GM10847 (cell line): ENCODE results near the gene VWA2.

Experiments used
- POLR2A ChIP-seq: IDR thresholded peaks from 2 replicates; pipeline ENCODE4 v1.6.1; 2011; ENCODE audit not compliant: insufficient read length; ENCODE audit errors: extremely low read depth

The VWA2 gene

DNA sequence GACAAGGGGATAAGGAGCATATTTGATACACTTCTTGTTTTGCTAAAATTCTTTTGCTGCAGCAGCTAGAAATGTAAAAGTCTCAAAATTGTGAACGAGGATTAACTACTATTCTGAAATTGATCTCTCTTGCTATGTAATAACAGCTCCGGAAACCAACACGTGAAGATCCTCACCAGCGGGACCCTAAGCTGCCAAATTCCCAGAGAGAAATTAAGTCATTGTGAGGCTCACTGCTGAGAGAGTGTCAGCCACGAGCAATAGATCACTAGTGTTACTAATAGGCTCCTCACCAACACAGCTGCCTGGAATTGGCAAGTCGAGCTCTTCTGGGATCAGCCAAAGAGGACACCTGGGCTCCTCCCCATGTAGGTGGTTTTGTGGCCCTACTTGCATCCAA lies 5.6 kb upstream of the VWA2 start:
- TF ChIP-seq POLR2A = no peak

DNA sequence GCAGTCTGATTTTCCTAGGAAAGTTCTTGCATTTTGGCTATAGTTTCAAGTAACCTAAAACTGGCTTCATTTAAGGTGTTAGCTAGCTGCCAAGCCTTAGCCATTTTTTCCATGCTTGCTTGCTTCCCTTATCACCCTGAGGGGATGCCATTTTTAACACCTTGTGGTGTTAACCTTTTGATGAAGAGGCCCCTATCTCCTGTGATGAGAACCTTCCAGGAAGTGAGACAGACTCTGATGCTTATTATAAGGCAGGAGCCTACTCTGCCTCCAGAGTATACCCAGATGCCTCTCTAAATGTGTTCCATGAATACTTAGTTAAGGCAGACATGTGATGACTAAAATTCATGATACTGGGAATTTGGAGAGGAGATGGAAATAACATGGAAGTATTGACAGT lies 4.9 kb upstream of the VWA2 start:
- no peak for TF ChIP-seq POLR2A

DNA sequence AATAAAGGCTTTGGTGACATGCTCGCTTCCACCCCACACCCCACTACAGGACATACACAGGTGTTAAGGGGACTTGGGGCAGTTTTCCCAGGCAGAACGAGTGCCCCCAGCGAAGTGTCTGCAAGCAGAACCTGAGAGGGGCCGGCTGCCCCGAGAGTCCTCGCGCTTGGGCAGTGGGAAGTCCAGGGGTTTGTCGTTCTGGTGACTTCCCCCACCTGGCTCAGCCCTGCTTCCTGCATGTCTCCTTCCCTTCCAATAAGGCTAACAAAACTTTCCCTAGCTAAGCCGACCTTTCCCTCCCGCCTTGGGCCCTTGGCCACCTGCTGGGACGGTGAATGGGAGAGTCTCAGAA lies 916 bp downstream of the VWA2 start:
- TF ChIP-seq POLR2A = no peak

DNA sequence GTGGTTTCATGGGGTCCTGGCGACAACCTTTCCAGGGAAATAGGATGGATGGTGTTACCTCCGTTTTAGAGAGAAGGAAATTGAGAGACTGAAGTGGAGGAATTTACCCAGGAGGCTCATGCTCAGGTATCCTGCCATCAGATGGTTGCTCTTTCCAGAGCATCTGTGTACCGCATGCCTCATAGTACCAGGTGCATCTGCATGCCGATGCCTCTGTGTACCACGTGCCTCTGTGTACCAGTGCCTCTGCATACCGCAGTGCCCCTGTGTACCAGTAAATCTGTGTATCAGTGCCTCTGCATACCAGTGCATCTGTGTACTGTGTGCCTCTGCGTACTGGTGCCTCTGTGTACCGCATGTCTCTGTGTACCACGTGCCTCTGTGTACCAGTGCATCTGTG lies 3.2 kb downstream of the VWA2 start:
- TF ChIP-seq POLR2A = no peak

DNA sequence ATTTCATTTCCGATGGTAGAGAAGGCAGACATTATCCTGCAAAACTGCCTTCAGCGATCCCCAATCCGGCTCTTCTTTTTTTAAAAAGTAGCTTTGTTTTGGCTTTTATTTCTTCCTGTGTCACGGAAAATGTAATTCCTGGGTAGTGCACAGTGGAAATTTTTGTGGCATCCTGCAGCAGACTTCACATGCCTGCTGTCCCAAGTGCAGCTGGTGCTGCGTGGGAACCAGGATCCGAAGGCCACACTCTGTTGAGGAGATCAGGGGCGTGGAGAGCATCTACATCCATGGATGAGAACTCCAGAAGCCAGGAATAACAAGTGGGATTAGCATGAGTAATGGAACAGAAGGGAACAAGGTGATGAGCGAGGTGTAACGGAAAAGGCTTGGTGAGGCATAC lies 4.6 kb downstream of the VWA2 start:
- no peak for TF ChIP-seq POLR2A

DNA sequence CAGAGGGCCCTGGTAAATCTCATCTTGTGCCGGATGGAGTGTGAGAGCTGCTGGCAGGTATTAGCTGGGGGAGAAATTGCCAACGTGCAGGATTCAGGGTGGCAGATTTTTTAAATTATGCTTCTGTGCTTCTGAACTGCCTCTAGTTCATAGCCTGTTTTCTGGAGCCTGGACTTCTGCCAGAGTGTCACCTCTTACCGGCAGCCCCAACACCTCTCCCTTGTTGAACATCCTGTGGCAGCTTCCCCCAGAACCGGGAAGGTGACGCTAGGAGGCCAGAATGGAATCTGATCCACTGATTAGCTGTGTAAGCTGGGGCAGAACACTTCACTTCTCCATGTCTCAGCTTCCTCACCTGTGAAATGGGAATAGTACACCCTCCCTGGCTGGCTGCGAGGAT lies 5.1 kb downstream of the VWA2 start:
- no peak for TF ChIP-seq POLR2A

DNA sequence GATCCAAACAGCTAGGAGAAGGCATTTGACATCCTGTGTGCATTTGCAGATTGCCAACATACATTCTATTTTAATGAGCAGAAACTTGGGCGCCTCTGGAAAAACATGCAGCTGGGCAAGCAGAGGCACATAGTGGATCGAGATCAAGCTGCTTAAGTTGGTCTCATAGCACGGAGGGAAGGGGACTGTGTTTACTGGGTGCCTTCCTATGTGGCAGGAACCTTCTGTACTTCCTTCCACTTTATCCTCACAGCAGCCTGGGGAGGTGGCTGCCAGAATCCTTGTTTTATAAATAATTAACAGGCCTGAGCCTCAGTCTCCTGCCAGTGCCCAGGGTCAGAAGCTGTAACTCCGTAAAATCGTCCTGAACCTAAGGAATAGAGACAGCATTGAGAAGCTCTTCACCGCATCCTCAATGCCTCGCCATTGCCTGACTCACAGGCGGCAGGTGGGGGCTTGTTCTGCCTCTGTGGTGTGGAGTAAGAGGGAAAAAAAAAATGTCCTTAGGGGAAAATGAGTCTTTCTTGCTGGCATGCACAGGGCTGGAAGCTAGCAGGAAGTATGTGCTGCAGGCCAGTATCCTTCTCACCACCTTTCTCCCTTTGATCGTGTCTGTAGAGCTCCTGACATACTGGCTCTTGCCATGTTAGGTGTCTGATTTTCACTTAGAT lies 6.2 kb downstream of the VWA2 start:
- no peak for TF ChIP-seq POLR2A

DNA sequence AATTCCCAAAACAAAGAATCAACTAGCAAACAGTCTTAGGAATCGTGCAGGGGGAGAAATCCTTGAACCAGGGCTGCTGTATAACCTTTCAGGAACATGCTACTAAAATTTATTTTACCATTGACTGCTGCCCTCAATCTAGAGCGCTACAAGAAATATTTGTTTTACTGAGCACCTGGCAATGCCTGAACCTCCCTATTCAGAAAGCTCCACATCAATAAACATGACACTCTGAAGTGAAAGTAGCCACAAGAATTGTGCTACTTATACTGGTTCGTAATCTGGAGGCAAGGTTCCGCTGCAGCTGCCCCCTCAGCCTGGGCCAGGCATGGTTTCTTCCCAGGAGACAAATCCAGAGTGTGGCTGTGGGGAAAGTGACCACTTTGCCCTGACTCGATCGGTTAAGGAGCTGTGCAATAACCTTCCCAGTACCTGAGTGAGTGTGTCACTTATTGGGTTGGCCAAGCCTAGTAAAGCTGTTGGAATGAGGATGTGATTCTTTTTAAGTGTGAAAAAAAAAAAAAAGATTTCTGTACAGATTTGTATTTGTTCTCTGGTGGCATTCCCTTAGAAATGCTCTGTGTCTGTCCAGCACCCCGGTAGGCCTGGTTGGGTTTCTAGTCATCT lies 7.7 kb downstream of the VWA2 start:
- TF ChIP-seq POLR2A = no peak

DNA sequence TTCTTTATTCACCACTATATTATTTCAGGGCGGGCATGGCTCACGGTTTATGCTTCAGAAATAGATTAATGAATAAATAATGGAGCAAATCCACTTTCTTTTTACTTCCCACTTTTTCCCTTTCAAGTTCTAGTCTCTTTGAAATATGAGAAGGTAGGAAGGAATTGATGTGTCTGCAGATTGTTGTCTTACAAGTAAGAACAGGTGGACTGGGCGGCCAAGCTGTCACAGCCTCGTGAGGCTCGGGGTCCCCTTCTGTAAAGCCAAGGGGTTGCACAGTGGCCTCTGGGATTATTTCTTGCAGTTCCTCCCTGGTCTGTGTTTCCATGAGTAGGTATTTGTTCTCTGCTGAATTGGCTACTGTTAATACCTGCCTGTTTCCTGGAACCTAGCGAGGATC lies 11.2 kb downstream of the VWA2 start:
- no peak for TF ChIP-seq POLR2A

DNA sequence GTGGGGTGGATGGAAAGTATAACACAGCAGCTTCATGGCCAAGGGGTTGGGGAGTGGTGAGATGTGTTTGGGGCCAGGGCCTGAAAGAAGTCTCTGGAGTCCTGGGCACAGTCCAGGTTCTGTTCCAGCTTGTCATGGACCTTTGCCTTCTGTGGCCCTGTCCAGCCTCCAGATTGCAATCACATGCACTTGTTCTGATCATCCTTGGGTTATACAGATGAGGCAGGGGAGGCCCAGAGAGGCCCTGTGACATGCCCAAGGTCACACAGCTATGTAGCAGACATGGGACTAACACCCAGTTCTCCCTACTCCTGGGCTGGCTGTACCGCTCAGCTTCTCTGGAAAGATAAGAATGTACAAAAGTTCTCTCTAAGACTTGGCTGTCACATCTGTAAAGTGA lies 11.7 kb downstream of the VWA2 start:
- no peak for TF ChIP-seq POLR2A

DNA sequence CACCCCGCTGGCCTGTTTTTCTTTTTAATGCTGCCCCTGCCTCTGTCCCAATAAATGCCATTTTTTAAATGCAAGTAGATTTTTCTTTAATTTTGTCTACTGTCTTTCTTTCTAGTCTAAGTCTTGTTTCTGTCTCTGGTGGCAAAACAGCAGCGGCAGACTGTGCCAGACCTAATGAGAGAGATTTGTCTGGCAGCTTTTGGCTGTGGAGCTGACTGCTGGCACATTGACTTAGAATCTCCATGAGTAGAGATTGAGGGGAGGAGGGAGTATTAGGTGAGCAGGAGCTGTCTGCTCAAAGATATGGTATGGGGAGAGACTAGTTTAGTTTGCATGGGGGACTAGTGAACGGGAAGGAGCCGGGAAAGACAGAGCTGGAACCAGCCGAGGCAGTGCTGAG lies 13.0 kb downstream of the VWA2 start:
- no peak for TF ChIP-seq POLR2A

DNA sequence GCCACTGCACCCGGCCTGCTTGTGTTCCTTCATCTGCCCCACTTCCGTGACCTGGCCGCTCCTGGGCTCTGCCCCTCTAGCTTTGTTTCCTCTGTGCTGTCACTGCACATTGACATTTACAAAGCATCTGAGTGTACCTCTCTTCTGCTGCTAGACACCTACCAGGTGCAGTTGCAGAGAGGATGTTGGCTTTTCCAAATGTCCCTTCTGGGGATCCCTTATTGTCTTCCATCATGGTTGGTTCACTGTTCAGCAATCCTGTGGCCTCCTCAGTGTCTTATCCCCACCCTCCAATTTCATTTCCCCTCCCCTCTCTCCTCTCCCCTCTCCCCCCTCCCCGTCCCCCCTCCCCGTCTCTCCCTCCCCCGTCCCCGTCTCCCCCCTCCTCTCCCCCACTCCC lies 13.8 kb downstream of the VWA2 start:
- no peak for TF ChIP-seq POLR2A

DNA sequence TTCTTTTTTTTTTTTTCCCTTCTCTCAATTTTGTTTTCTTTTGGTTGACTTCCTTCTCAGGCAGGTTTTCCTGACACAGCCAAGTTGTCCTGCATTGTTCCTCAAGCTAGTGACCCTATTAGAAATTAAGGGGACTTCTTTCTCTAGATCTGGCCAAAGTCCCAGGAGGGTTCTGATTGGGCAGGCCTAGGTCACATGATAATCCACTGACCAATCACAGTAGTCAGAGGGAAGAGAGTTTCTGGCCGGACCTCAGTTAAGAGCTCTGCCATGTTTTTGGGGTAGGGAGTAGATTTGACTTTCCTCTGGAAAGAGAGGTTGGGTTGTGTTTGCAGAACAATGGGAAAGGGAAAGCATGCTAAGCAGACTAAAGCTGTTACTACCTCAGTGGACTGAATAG lies 16.2 kb downstream of the VWA2 start:
- no peak for TF ChIP-seq POLR2A

DNA sequence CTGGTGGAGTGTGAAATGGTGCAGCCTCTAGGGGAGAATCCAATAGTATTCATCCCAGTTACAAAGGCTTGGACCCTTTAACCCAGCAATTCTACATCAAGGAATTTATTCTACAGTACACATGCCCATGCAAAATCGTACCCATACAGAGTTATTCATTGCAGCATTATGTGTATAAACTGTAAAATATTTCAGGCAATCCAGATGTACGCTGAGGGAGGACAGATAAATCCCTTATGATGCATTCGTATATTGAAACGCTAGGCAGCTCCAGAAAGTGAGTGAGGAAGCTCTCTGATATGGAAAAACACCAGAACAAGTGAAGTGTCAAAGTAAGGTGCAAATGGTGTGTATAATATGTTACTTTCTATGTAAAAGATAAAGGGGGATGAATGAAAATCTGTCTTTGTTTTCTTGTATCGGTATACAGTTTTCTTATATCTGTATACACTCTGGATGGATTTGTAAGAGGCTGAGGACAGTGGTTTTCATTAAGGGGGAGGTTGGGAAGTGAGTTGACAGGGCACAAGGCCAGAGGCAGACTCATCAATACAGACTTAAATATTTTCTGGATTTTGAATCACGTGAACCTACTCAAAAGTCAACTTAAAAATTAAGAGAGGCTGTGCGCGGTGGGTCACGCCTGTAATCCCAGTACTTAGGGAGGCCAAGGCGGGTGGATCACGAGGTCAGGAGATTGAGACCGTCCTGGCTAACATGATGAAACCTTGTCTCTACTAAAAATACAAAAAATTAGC lies 17.1 kb downstream of the VWA2 start:
- no peak for TF ChIP-seq POLR2A

DNA sequence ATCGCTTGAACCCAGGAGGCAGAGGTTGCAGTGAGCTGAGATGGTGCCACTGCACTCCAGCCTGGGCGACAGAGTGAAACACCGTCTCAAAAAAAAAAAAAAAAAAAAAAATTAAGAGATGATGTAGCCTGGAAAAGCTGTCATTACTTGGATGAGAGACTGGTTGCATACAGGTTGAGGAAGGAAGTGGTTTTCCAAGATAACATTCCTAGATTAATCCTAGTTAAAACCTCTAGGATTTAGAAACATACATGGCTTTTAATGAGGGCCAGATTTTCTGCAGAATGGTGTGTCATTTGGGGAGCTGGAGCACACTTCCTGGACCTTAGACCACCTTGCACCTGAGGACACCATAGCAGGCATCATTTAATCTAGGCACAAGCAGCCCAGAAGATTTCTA lies 17.8 kb downstream of the VWA2 start:
- TF ChIP-seq POLR2A = no peak

DNA sequence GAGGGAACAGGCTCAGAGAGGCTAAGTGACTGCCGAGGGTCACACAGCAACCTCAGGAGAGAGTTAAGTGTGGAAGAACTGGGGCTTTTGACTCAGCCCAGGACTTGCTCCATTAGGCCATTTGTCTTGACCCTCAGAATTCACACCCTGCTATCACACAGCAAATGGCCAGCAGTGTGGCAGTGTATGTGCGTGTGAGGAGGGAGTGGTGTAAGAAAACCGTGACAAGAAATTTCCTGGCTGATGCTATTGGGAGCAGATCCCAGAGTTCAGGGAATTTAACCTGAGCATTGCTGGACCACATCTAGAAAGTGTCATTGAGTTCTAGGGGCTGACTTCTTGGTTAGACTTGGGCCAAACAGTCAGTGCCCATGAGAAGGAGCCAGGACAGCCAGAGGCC lies 18.4 kb downstream of the VWA2 start:
- no peak for TF ChIP-seq POLR2A
